ENCODE results near the gene QSER1. TPM values are rescaled to one million over a fixed set of nuclear protein-coding genes. Genes with fewer than 3 reads are reported as not detected.
"Not testable (repeated sequence)": the region's sequence is repeated elsewhere in the genome, so short reads cannot be mapped to it uniquely, and the experiment has no call there.

Gene QSER1
- total and polyA plus RNA-seq, 2 experiments from 2014 or later = 3.7 to 27.1 TPM

DNA sequence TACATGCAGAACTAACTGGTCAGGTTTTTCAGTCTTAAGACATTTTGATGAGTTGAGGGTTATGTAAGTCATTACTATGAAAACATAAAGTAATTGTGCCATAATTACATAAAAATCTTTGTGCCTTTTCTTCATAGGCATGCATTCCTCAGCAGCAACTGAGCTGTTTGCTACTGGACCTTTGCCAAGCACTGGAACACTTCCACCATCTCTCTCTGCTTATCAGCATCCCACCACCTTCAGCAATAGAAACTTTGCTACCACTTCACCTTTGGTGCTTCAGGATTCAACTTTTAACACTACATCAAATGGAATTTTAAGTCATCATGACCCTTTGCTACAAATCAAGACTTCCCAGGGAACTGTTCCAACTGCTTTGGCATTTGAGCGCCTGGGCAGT lies 39.0 kb downstream of the QSER1 start:
- 95% methylated on average over 1 of the region's 1 CpG for WGBS (ENCODE audit: low lambda C conversion rate, missing lambda C conversion rate)
- DNase-seq (ENCODE audit: low spot score) = no peak
- no peak overlapping the region for H3K4me2 ChIP-seq
- TF ChIP-seq, protein P1, sequence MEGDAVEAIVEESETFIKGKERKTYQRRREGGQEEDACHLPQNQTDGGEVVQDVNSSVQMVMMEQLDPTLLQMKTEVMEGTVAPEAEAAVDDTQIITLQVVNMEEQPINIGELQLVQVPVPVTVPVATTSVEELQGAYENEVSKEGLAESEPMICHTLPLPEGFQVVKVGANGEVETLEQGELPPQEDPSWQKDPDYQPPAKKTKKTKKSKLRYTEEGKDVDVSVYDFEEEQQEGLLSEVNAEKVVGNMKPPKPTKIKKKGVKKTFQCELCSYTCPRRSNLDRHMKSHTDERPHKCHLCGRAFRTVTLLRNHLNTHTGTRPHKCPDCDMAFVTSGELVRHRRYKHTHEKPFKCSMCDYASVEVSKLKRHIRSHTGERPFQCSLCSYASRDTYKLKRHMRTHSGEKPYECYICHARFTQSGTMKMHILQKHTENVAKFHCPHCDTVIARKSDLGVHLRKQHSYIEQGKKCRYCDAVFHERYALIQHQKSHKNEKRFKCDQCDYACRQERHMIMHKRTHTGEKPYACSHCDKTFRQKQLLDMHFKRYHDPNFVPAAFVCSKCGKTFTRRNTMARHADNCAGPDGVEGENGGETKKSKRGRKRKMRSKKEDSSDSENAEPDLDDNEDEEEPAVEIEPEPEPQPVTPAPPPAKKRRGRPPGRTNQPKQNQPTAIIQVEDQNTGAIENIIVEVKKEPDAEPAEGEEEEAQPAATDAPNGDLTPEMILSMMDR (IDR thresholded peaks at IDR 0.05; ENCODE audit: poor library complexity) = no peak
- no peak for TF ChIP-seq EZH2 (IDR thresholded peaks at IDR 0.05; ENCODE audit: borderline replicate concordance)
- TF ChIP-seq EZH2phosphoT487 (IDR thresholded peaks at IDR 0.05; ENCODE audit: low read depth, severe bottlenecking, unreplicated experiment) = no peak
- no peak overlapping the region for H2AFZ ChIP-seq
- H3K36me3 ChIP-seq (replicated peaks; ENCODE audit: insufficient read depth, low read depth) = no peaks in the 10 kb centered on the region
- H4K20me1 ChIP-seq (ENCODE audit: insufficient read depth, poor library complexity, severe bottlenecking) = no peaks in the 10 kb centered on the region
- H3K27ac ChIP-seq = no peak overlapping the region
- H3K4me3 ChIP-seq = no peak overlapping the region
- H3K4me1 ChIP-seq (ENCODE audit: insufficient read depth) = no peaks in the 10 kb centered on the region
- H3K9me3 ChIP-seq (ENCODE audit: low read depth) = no peaks in the 10 kb centered on the region
- no peaks in the 10 kb centered on the region for H3K9me2 ChIP-seq (replicated peaks; ENCODE audit: insufficient read depth)
- H3K79me2 ChIP-seq = peaks cover 20% of the 10 kb centered on the region
- H3K27me3 ChIP-seq = no peaks in the 10 kb centered on the region

DNA sequence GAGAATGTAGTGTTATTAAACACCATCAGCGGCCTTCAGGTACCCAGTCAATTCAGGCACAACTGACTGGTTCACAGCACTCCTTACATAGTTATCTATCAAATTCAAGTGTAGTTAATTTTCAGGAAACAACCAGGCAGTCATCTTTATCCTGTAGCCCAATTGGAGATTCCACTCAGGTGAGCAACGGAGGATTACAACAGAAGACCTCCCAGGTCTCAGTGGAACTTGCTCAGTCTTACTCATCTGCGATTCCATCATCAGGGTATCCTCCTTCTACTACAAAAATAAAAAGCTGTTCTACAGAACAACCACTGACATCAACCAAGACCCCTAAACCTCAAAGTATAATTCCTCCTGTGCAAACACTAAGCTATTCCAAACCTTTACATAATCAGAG lies 39.6 kb downstream of the QSER1 start:
- Histone ChIP-seq H4K20me1 (ENCODE audit: insufficient read depth, poor library complexity, severe bottlenecking) (no peaks in the 10 kb centered on the region), H3K27ac (no peak overlapping the region), H3K4me2 (no peak overlapping the region), H3K27me3 (no peaks in the 10 kb centered on the region), H3K9me3 (ENCODE audit: low read depth) (no peaks in the 10 kb centered on the region), H3K4me3 (no peak overlapping the region), H3K9me2 (replicated peaks; ENCODE audit: insufficient read depth) (no peaks in the 10 kb centered on the region), H3K79me2 (peaks cover 15% of the 10 kb centered on the region), H3K4me1 (ENCODE audit: insufficient read depth) (no peaks in the 10 kb centered on the region), H2AFZ (no peak overlapping the region), H3K36me3 (replicated peaks; ENCODE audit: insufficient read depth, low read depth) (no peaks in the 10 kb centered on the region)
- DNase-seq (ENCODE audit: low spot score) = no peak
- WGBS (ENCODE audit: low lambda C conversion rate, missing lambda C conversion rate) = 94% methylated on average over 3 of the region's 3 CpGs
- no peak for TF ChIP-seq EZH2 (IDR thresholded peaks at IDR 0.05; ENCODE audit: borderline replicate concordance)
- no peak for TF ChIP-seq EZH2phosphoT487 (IDR thresholded peaks at IDR 0.05; ENCODE audit: low read depth, severe bottlenecking, unreplicated experiment)
- TF ChIP-seq, protein P1 (IDR thresholded peaks at IDR 0.05; ENCODE audit: poor library complexity) = no peak

DNA sequence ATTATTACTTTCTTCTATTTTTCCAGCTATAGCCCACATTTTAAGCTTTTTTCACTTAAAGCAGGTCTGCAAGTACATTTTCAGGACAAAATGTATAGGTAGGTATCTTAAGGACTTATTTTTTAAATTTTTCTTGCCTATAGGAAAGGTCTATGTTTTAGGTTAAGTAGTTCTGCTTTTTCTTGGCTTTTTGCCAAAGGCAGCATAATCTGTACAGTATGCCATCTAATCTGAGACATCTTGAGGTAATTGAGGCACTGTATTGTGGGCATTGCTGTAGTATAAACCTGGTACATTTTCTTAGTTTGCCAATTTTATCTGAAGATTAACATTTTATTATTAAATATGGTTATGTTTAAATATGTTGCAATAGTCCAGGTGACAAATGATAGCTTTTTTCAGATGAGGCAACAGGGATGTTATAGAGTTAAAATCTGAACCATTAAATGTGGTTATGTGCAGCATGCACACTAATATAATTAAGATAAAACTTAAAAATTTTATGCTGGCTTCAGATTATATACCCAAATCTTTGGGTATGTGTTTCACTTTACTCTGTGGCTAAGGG lies 42.9 kb downstream of the QSER1 start:
- Histone ChIP-seq H4K20me1 (ENCODE audit: insufficient read depth, poor library complexity, severe bottlenecking) (no peaks in the 10 kb centered on the region), H3K4me3 (no peak overlapping the region), H3K36me3 (replicated peaks; ENCODE audit: insufficient read depth, low read depth) (no peaks in the 10 kb centered on the region), H3K27me3 (no peaks in the 10 kb centered on the region), H3K79me2 (peaks cover 42% of the 10 kb centered on the region), H3K4me1 (ENCODE audit: insufficient read depth) (no peaks in the 10 kb centered on the region), H3K4me2 (no peak overlapping the region), H3K9me2 (replicated peaks; ENCODE audit: insufficient read depth) (no peaks in the 10 kb centered on the region), H3K9me3 (ENCODE audit: low read depth) (no peaks in the 10 kb centered on the region), H3K27ac (no peak overlapping the region), H2AFZ (no peak overlapping the region)
- DNase-seq (ENCODE audit: low spot score) = no peak
- no peak for TF ChIP-seq EZH2 (IDR thresholded peaks at IDR 0.05; ENCODE audit: borderline replicate concordance)
- TF ChIP-seq, protein P1 (IDR thresholded peaks at IDR 0.05; ENCODE audit: poor library complexity) = no peak
- no peak for TF ChIP-seq EZH2phosphoT487 (IDR thresholded peaks at IDR 0.05; ENCODE audit: low read depth, severe bottlenecking, unreplicated experiment)

DNA sequence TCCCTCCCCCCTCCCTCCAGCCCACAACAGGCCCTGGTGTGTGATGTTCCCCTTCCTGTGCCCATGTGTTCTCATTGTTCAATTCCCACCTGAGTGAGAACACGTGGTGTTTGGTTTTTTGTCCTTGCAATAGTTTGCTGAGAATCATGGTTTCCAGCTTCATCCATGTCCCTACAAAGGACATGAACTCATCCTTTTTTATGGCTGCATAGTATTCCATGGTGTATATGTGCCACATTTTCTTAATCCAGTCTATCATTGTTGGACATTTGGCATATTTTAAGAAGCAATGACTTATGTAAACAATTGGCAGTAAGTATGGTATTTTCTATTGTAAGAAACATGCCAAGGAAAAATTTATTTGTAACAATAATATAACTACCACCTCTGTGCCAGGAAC lies 43.6 kb downstream of the QSER1 start:
- H3K36me3 ChIP-seq (replicated peaks; ENCODE audit: insufficient read depth, low read depth); H3K4me1 ChIP-seq (ENCODE audit: insufficient read depth); H3K9me3 ChIP-seq (ENCODE audit: low read depth); H4K20me1 ChIP-seq (ENCODE audit: insufficient read depth, poor library complexity, severe bottlenecking); H2AFZ ChIP-seq; H3K9me2 ChIP-seq (replicated peaks; ENCODE audit: insufficient read depth); H3K4me2 ChIP-seq; DNase-seq (ENCODE audit: low spot score); H3K27me3 ChIP-seq; H3K4me3 ChIP-seq: not testable (repeated sequence)
- 100% methylated on average over 1 of the region's 1 CpG for WGBS (ENCODE audit: low lambda C conversion rate, missing lambda C conversion rate)
- H3K27ac ChIP-seq = peak overlapping the region; percentile 12
- peaks cover 47% of the 10 kb centered on the region for H3K79me2 ChIP-seq

DNA sequence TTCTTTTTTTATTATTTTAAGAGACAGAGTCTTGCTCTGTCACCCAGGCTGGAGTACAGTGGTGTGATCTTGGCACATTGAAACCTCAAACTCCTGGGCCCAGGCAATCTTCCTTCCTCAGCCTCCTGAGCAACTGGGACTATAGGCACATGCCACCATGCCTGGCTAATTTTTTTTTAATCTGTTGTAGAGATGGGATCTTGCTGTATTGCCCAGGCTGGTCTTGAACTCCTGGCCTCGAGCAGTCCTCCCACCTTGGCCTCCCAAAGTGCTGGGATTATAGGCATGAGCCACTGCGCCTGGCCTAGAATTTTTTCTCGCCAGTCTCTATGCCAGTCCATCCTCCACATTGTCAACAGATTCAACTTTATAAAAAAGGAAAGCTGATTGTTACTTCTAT lies 44.7 kb downstream of the QSER1 start:
- peaks cover 47% of the 10 kb centered on the region for H3K79me2 ChIP-seq
- H3K9me3 ChIP-seq (ENCODE audit: low read depth); H3K36me3 ChIP-seq (replicated peaks; ENCODE audit: insufficient read depth, low read depth); H3K4me3 ChIP-seq; DNase-seq (ENCODE audit: low spot score); H3K4me1 ChIP-seq (ENCODE audit: insufficient read depth); H3K4me2 ChIP-seq; H2AFZ ChIP-seq; H3K27me3 ChIP-seq; H3K9me2 ChIP-seq (replicated peaks; ENCODE audit: insufficient read depth); H4K20me1 ChIP-seq (ENCODE audit: insufficient read depth, poor library complexity, severe bottlenecking): not testable (repeated sequence)
- H3K27ac ChIP-seq = peak overlapping the region; percentile 29
- 98% methylated on average over 3 of the region's 3 CpGs for WGBS (ENCODE audit: low lambda C conversion rate, missing lambda C conversion rate)
